HepG2 (cell line): ENCODE data around the gene OVOL3. TPM values are rescaled to one million over a fixed set of nuclear protein-coding genes. Genes with fewer than 3 reads are reported as not detected.

ENCODE experiments used
- ATAD3A ChIP-seq: sonication (generic); formaldehyde crosslinking; IDR thresholded peaks from 2 replicates; pipeline ENCODE4 v1.4.0; 2020; ENCODE audit warnings: missing genetic modification reagents
- ELF4 ChIP-seq: sonication (generic); formaldehyde crosslinking; IDR thresholded peaks from 2 replicates; pipeline ENCODE4 v1.5.0; 2020; ENCODE audit warnings: missing genetic modification reagents, mild to moderate bottlenecking, moderate library complexity, borderline replicate concordance
- KDM3A ChIP-seq: IDR thresholded peaks from 2 replicates; pipeline ENCODE4 v1.6.1; 2018; ENCODE audit warnings: low read depth, missing compliant biosample characterization
- MTF2 ChIP-seq: sonication (generic); formaldehyde crosslinking; IDR thresholded peaks from 2 replicates; pipeline ENCODE4 v1.5.0; 2020; ENCODE audit warnings: missing genetic modification reagents, borderline replicate concordance
- ZFP36L1 ChIP-seq: sonication (generic); formaldehyde crosslinking; IDR thresholded peaks from 2 replicates; pipeline ENCODE4 v1.8.0; 2022; ENCODE audit warnings: mild to moderate bottlenecking, missing genetic modification reagents, moderate library complexity
- ZFP90 ChIP-seq: sonication (generic); formaldehyde crosslinking; IDR thresholded peaks from 2 replicates; pipeline ENCODE4 v1.8.0; 2022; ENCODE audit warnings: missing genetic modification reagents, mild to moderate bottlenecking, inconsistent platforms, borderline replicate concordance
- ZNF282 ChIP-seq: fragments of 450-650 bp; IDR thresholded peaks from 2 replicates; pipeline ENCODE4 v1.6.1; 2018; ENCODE audit not compliant: partially characterized antibody
- ZNF547 ChIP-seq: sonication (generic); formaldehyde crosslinking; IDR thresholded peaks from 2 replicates; pipeline ENCODE4 v1.5.1; 2020; ENCODE audit warnings: mild to moderate bottlenecking, missing genetic modification reagents
- polyA plus RNA-seq, 8 experiments: library from polyadenylated mRNA; depleted of rRNA in 3 of 8; stranded (reverse) in 7 of 8; unstranded in 1 of 8; fragments of >200 nt; fragmentation: Illumina TruSeq in 4 of 8; extraction: Trizol in 4 of 8; gene quantifications; 2 replicates each; pipeline versions ENCODE4 v1.2.1 to v1.2.3, GENCODE V29; 2011 to 2016; ENCODE audit warnings: low read depth in 4 of 8, missing spikeins in 1 of 8, mixed read lengths in 1 of 8; ENCODE audit not compliant: insufficient read depth in 1 of 8
- total RNA-seq, 5 experiments: library from RNA; depleted of rRNA; stranded (reverse); fragments of >200 nt; fragmentation: Illumina TruSeq; extraction: Trizol; gene quantifications; 2 replicates each; pipeline ENCODE4 v1.2.3, GENCODE V29; 2016; ENCODE audit warnings: low read depth in 1 of 5
- TF ChIP-seq, protein P1 (sequence below): sonication (generic); formaldehyde crosslinking; IDR thresholded peaks from 2 replicates; pipeline ENCODE4 v1.4.0; 2020; ENCODE audit warnings: missing genetic modification reagents, mild to moderate bottlenecking, borderline replicate concordance
- TF ChIP-seq, protein P2 (sequence below): sonication (generic); formaldehyde crosslinking; conservative IDR thresholded peaks from 2 replicates; pipeline ENCODE4 v1.5.0; 2020; ENCODE audit warnings: missing genetic modification reagents
- TF ChIP-seq, protein P3 (sequence below): sonication (generic); formaldehyde crosslinking; IDR thresholded peaks from 2 replicates; pipeline ENCODE4 v1.4.0; 2020; ENCODE audit warnings: missing genetic modification reagents
- TF ChIP-seq, protein P4 (sequence below): sonication (generic); formaldehyde crosslinking; IDR thresholded peaks from 2 replicates; pipeline ENCODE4 v1.4.0; 2020; ENCODE audit warnings: missing genetic modification reagents, borderline replicate concordance
- TF ChIP-seq, protein P5 (sequence below): sonication (generic); formaldehyde crosslinking; IDR thresholded peaks from 2 replicates; pipeline ENCODE4 v1.4.0; 2020; ENCODE audit warnings: mild to moderate bottlenecking, missing genetic modification reagents

OVOL3 gene
- total and polyA plus RNA-seq, 2 of the 13 experiments (the other 11 are each of a cell fraction or from before 2014, with no cell fraction given) = not detected

DNA sequence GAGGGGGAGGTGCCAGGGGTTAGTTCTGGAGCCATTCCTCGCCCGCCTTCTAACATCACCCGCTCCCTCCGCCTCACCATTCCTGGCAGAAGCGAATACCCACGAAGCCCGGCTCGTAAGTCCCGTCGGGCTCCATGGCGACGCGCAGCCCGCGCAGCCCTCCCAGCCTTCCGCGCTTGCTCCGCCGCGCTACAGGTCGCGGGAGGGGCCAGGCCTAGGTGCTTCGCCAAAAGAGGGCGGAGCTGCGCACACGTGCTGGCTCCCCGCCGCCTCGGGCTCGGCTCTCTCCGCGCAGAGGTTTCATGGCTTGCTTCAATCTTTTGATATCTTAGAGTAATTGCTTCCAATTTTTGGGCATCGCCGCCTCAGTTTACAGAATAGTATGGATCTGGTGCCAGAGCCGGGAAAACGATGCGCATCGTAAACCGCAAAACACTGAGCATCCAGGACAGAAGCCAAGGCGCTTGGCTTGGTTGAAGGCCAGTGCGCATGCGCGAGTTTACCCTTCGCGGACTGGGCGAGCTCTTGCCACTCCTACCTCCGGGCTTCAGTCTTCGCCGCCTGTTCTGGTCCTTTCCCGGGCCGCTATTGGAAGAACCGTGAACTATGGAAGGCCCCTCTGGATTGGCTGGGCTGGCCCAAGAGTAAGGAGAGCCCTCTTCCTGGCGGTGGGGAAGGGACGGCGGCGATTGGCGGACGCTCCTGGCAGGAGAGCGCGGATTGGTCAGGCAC, 3.9 kb downstream of the OVOL3 start, which contains the start of gene POLR2I (continued):
- TF ChIP-seq, protein P1, sequence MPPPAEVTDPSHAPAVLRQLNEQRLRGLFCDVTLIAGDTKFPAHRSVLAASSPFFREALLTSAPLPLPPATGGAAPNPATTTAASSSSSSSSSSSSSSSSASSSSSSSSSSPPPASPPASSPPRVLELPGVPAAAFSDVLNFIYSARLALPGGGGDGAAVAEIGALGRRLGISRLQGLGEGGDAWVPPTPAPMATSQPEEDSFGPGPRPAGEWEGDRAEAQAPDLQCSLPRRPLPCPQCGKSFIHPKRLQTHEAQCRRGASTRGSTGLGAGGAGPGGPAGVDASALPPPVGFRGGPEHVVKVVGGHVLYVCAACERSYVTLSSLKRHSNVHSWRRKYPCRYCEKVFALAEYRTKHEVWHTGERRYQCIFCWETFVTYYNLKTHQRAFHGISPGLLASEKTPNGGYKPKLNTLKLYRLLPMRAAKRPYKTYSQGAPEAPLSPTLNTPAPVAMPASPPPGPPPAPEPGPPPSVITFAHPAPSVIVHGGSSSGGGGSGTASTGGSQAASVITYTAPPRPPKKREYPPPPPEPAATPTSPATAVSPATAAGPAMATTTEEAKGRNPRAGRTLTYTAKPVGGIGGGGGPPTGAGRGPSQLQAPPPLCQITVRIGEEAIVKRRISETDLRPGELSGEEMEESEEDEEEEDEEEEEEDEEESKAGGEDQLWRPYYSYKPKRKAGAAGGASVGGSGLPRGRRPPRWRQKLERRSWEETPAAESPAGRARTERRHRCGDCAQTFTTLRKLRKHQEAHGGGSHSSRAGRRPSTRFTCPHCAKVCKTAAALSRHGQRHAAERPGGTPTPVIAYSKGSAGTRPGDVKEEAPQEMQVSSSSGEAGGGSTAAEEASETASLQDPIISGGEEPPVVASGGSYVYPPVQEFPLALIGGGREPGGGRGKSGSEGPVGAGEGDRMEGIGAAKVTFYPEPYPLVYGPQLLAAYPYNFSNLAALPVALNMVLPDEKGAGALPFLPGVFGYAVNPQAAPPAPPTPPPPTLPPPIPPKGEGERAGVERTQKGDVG = no peak
- TF ChIP-seq ZNF547 (peak; percentile 93), ATAD3A (0 out of 2 replicates have a peak, but pooled peaks have one; percentile 28), MTF2 (CRISPR knock-in tag) (no peak), ELF4 (CRISPR knock-in tag) (no peak), ZFP36L1 (CRISPR knock-in tag) (peak; percentile 22; the same call in 1 of the 2 replicates), ZFP90 (peak; percentile 95), KDM3A (peak; percentile 66; the same call in 1 of the 2 replicates), ZNF282 (no peak)
- TF ChIP-seq, protein P2, sequence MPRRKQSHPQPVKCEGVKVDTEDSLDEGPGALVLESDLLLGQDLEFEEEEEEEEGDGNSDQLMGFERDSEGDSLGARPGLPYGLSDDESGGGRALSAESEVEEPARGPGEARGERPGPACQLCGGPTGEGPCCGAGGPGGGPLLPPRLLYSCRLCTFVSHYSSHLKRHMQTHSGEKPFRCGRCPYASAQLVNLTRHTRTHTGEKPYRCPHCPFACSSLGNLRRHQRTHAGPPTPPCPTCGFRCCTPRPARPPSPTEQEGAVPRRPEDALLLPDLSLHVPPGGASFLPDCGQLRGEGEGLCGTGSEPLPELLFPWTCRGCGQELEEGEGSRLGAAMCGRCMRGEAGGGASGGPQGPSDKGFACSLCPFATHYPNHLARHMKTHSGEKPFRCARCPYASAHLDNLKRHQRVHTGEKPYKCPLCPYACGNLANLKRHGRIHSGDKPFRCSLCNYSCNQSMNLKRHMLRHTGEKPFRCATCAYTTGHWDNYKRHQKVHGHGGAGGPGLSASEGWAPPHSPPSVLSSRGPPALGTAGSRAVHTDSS (CRISPR knock-in tag) = no peak
- TF ChIP-seq, protein P3, sequence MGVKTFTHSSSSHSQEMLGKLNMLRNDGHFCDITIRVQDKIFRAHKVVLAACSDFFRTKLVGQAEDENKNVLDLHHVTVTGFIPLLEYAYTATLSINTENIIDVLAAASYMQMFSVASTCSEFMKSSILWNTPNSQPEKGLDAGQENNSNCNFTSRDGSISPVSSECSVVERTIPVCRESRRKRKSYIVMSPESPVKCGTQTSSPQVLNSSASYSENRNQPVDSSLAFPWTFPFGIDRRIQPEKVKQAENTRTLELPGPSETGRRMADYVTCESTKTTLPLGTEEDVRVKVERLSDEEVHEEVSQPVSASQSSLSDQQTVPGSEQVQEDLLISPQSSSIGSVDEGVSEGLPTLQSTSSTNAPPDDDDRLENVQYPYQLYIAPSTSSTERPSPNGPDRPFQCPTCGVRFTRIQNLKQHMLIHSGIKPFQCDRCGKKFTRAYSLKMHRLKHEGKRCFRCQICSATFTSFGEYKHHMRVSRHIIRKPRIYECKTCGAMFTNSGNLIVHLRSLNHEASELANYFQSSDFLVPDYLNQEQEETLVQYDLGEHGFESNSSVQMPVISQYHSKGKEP (CRISPR knock-in tag) = peak; percentile 87; the same call in 1 of the 2 replicates
- TF ChIP-seq, protein P4, sequence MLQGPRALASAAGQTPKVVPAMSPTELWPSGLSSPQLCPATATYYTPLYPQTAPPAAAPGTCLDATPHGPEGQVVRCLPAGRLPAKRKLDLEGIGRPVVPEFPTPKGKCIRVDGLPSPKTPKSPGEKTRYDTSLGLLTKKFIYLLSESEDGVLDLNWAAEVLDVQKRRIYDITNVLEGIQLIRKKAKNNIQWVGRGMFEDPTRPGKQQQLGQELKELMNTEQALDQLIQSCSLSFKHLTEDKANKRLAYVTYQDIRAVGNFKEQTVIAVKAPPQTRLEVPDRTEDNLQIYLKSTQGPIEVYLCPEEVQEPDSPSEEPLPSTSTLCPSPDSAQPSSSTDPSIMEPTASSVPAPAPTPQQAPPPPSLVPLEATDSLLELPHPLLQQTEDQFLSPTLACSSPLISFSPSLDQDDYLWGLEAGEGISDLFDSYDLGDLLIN = no peak
- TF ChIP-seq, protein P5, sequence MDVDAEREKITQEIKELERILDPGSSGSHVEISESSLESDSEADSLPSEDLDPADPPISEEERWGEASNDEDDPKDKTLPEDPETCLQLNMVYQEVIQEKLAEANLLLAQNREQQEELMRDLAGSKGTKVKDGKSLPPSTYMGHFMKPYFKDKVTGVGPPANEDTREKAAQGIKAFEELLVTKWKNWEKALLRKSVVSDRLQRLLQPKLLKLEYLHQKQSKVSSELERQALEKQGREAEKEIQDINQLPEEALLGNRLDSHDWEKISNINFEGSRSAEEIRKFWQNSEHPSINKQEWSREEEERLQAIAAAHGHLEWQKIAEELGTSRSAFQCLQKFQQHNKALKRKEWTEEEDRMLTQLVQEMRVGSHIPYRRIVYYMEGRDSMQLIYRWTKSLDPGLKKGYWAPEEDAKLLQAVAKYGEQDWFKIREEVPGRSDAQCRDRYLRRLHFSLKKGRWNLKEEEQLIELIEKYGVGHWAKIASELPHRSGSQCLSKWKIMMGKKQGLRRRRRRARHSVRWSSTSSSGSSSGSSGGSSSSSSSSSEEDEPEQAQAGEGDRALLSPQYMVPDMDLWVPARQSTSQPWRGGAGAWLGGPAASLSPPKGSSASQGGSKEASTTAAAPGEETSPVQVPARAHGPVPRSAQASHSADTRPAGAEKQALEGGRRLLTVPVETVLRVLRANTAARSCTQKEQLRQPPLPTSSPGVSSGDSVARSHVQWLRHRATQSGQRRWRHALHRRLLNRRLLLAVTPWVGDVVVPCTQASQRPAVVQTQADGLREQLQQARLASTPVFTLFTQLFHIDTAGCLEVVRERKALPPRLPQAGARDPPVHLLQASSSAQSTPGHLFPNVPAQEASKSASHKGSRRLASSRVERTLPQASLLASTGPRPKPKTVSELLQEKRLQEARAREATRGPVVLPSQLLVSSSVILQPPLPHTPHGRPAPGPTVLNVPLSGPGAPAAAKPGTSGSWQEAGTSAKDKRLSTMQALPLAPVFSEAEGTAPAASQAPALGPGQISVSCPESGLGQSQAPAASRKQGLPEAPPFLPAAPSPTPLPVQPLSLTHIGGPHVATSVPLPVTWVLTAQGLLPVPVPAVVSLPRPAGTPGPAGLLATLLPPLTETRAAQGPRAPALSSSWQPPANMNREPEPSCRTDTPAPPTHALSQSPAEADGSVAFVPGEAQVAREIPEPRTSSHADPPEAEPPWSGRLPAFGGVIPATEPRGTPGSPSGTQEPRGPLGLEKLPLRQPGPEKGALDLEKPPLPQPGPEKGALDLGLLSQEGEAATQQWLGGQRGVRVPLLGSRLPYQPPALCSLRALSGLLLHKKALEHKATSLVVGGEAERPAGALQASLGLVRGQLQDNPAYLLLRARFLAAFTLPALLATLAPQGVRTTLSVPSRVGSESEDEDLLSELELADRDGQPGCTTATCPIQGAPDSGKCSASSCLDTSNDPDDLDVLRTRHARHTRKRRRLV (CRISPR knock-in tag) = peak; percentile 70; the same call in 1 of the 2 replicates
